CD14-positive monocyte (primary cell): ENCODE results near the gene AGPAT3. TPM values are rescaled to one million over a fixed set of nuclear protein-coding genes. Genes with fewer than 3 reads are reported as not detected.

Experiments
- DNase-seq, 3 donors: peaks; one replicate each; pipeline ENCODE4 v3.0.0-alpha.2; 2011 to 2022
- H2AFZ ChIP-seq: 2 replicates; pipeline ENCODE4 v1.6.0; 2012; ENCODE audit warnings: mild to moderate bottlenecking, low read depth, low read length, inconsistent platforms; ENCODE audit not compliant: insufficient read depth, poor library complexity, severe bottlenecking
- H3K27ac ChIP-seq, 2 donors: 1 replicate in 1 of 2; 2 replicates in 1 of 2; pipeline ENCODE4 v1.5.1; 2012 to 2013; ENCODE audit warnings: low read length in 2 of 2, control low read depth in 1 of 2, inconsistent platforms in 1 of 2, low read depth in 1 of 2, mild to moderate bottlenecking in 1 of 2
- H3K27me3 ChIP-seq, 2 donors: one replicate each; pipeline versions ENCODE4 v1.6.0 to v1.6.1; 2011 to 2013; ENCODE audit warnings: low read length in 2 of 2; ENCODE audit not compliant: control insufficient read depth in 2 of 2, insufficient read depth in 2 of 2
- H3K36me3 ChIP-seq, 2 donors: replicated peaks in 1 of 2; 1 replicate in 1 of 2; 2 replicates in 1 of 2; pipeline versions ENCODE4 v1.5.1 to v1.6.1; 2012 to 2013; ENCODE audit warnings: low read length in 2 of 2, control low read depth in 1 of 2, inconsistent platforms in 1 of 2, mild to moderate bottlenecking in 1 of 2; ENCODE audit not compliant: insufficient read depth in 2 of 2, control insufficient read depth in 1 of 2
- H3K4me1 ChIP-seq, 2 donors: 1 replicate in 1 of 2; 2 replicates in 1 of 2; pipeline versions ENCODE4 v1.5.1 to v1.6.1; 2012 to 2013; ENCODE audit warnings: low read length in 2 of 2, control low read depth in 1 of 2, inconsistent platforms in 1 of 2, mild to moderate bottlenecking in 1 of 2, moderate library complexity in 1 of 2; ENCODE audit not compliant: insufficient read depth in 2 of 2, control insufficient read depth in 1 of 2
- H3K4me2 ChIP-seq: replicated peaks from 2 replicates; pipeline ENCODE3; 2012; ENCODE audit warnings: low read length, moderate library complexity, mild to moderate bottlenecking; ENCODE audit not compliant: poor library complexity, severe bottlenecking; ENCODE audit errors: extremely low read depth
- H3K4me3 ChIP-seq, 3 experiments: fragments of 200-600 bp in 1 of 3; sonication (generic) in 1 of 3; replicated peaks in 1 of 3; 1 replicate in 2 of 3; 2 replicates in 1 of 3; pipeline ENCODE4 v1.5.1; 2011 to 2013; ENCODE audit warnings: low read length in 3 of 3, mild to moderate bottlenecking in 3 of 3, control low read depth in 2 of 3, low read depth in 2 of 3, inconsistent platforms in 1 of 3, moderate library complexity in 1 of 3
- H3K79me2 ChIP-seq: 2 replicates; pipeline ENCODE4 v1.6.0; 2012; ENCODE audit warnings: mild to moderate bottlenecking, control low read depth, inconsistent platforms, low read length, moderate library complexity; ENCODE audit not compliant: insufficient read depth
- H3K9ac ChIP-seq: 2 replicates; pipeline ENCODE4 v1.6.0; 2017; ENCODE audit warnings: low read length, mild to moderate bottlenecking; ENCODE audit not compliant: insufficient read depth, poor library complexity, severe bottlenecking
- H3K9me3 ChIP-seq, 2 donors: replicated peaks in 1 of 2; 1 replicate in 1 of 2; 2 replicates in 1 of 2; pipeline versions ENCODE4 v1.5.1 to v1.6.1; 2012 to 2013; ENCODE audit warnings: low read length in 2 of 2, control low read depth in 1 of 2; ENCODE audit not compliant: control insufficient read depth in 1 of 2, insufficient read depth in 1 of 2
- H4K20me1 ChIP-seq: 2 replicates; pipeline ENCODE4 v1.6.0; 2012; ENCODE audit warnings: mild to moderate bottlenecking, low read length, control low read depth, moderate library complexity; ENCODE audit not compliant: insufficient read depth
- H3K27ac Mint-ChIP-seq, 7 donors: one replicate each; pipeline ENCODE4 v1.8.0; 2020; ENCODE audit warnings: mild to moderate bottlenecking in 7 of 7, mixed read lengths in 7 of 7, moderate library complexity in 6 of 7, inconsistent platforms in 2 of 7
- H3K27me3 Mint-ChIP-seq, 3 donors: one replicate each; pipeline ENCODE4 v1.8.0; 2021 to 2022; ENCODE audit warnings: low read depth in 3 of 3, mild to moderate bottlenecking in 3 of 3, mixed read lengths in 3 of 3, moderate library complexity in 3 of 3, inconsistent platforms in 1 of 3
- H3K36me3 Mint-ChIP-seq, 2 donors: one replicate each; pipeline ENCODE4 v1.8.0; 2020; ENCODE audit warnings: mixed read lengths in 2 of 2, inconsistent platforms in 1 of 2, mild to moderate bottlenecking in 1 of 2
- H3K4me1 Mint-ChIP-seq: one replicate; pipeline ENCODE4 v1.8.0; 2020; ENCODE audit warnings: mild to moderate bottlenecking, mixed read lengths
- H3K4me3 Mint-ChIP-seq, 2 donors: one replicate each; pipeline ENCODE4 v1.8.0; 2020; ENCODE audit warnings: mild to moderate bottlenecking in 2 of 2, mixed read lengths in 2 of 2, moderate library complexity in 1 of 2
- H3K9me3 Mint-ChIP-seq, 7 donors: one replicate each; pipeline ENCODE4 v1.8.0; 2020 to 2022; ENCODE audit warnings: mixed read lengths in 7 of 7, mild to moderate bottlenecking in 6 of 7, moderate library complexity in 6 of 7, inconsistent platforms in 2 of 7
- WGBS: methylation state at CpG from one replicate; pipeline ENCODE4 v1.1.5; 2013; ENCODE audit warnings: missing lambda C conversion rate; ENCODE audit not compliant: insufficient coverage; 5-methylcytosine and 5-hydroxymethylcytosine counted together
- intact Hi-C, 2 donors: fragments of 100-400 bp; cut with micrococcal nuclease; formaldehyde crosslinking; loops; one replicate each; pipeline versions ENCODE4 v1.15.0 to v1.15.1; 2023
- polyA plus RNA-seq, 3 donors: library from polyadenylated mRNA; depleted of rRNA in 1 of 3; unstranded in 2 of 3; stranded (reverse) in 1 of 3; fragments of 300-500 nt in 2 of 3; fragments of >200 nt in 1 of 3; fragmentation: Illumina TruSeq in 2 of 3; gene quantifications; 1 replicate in 2 of 3; 2 replicates in 1 of 3; pipeline ENCODE4 v1.2.3, GENCODE V29; 2012 to 2021
- TF ChIP-seq, protein P1 (sequence below): fragments of 200-600 bp; IDR thresholded peaks from one replicate; pipeline ENCODE4 v1.8.0; 2022; ENCODE audit warnings: antibody characterized with exemption, mild to moderate bottlenecking

AGPAT3 gene
- polyA plus RNA-seq, 3 donors, result 24.9 to 49.3 (median 26.2) TPM

DNA sequence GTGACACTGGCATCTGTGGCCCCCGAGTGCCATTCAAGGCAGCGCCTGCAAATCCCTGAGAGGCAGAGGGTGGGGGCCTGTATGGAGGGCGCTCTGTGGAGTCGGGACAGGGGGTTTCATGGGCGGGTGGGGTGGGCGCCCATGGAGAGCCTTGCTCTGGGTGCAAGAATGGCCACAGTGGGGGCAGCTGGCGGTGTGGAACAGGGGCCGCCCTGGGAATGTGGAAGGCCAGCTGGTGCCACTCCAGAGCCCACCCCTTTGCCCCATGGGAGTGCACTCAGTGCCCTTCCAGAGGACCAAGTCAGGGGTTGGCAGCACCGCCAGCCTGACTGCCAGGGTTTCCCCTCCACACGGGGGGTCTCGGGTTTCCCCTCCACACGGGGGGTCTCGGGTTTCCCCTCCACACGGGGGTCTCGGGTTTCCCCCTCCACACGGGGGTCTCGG lies 92.1 kb downstream of the AGPAT3 start:
- no peak for DNase-seq
- Histone ChIP-seq H3K9me3 (no peaks in the 10 kb centered on the region), H3K27me3 (no peaks in the 10 kb centered on the region), H3K27ac (no peak overlapping the region), H3K79me2 (peaks cover 42% of the 10 kb centered on the region), H3K4me1 (no peaks in the 10 kb centered on the region), H3K9ac (no peak overlapping the region), H3K4me2 (no peak overlapping the region), H3K36me3 (peaks cover 21 to 81% of the 10 kb centered on the region in 2 donors), H4K20me1 (peaks cover 100% of the 10 kb centered on the region), H2AFZ (no peak overlapping the region), H3K4me3 (no peak overlapping the region)
- Mint-ChIP-seq H3K4me3 (no peak overlapping the region), H3K9me3 (peaks cover 0 to 2% (median 0%) of the 10 kb centered on the region in 7 donors), H3K4me1 (no peaks in the 10 kb centered on the region), H3K27ac (no peak overlapping the region), H3K36me3 (peaks cover 21 to 31% of the 10 kb centered on the region in 2 donors), H3K27me3 (no peaks in the 10 kb centered on the region)
- intact Hi-C loops, result no loop called here
- WGBS, result 91% methylated on average over 15 of the region's 17 CpGs
- TF ChIP-seq, protein P1, sequence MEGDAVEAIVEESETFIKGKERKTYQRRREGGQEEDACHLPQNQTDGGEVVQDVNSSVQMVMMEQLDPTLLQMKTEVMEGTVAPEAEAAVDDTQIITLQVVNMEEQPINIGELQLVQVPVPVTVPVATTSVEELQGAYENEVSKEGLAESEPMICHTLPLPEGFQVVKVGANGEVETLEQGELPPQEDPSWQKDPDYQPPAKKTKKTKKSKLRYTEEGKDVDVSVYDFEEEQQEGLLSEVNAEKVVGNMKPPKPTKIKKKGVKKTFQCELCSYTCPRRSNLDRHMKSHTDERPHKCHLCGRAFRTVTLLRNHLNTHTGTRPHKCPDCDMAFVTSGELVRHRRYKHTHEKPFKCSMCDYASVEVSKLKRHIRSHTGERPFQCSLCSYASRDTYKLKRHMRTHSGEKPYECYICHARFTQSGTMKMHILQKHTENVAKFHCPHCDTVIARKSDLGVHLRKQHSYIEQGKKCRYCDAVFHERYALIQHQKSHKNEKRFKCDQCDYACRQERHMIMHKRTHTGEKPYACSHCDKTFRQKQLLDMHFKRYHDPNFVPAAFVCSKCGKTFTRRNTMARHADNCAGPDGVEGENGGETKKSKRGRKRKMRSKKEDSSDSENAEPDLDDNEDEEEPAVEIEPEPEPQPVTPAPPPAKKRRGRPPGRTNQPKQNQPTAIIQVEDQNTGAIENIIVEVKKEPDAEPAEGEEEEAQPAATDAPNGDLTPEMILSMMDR, result no peak

DNA sequence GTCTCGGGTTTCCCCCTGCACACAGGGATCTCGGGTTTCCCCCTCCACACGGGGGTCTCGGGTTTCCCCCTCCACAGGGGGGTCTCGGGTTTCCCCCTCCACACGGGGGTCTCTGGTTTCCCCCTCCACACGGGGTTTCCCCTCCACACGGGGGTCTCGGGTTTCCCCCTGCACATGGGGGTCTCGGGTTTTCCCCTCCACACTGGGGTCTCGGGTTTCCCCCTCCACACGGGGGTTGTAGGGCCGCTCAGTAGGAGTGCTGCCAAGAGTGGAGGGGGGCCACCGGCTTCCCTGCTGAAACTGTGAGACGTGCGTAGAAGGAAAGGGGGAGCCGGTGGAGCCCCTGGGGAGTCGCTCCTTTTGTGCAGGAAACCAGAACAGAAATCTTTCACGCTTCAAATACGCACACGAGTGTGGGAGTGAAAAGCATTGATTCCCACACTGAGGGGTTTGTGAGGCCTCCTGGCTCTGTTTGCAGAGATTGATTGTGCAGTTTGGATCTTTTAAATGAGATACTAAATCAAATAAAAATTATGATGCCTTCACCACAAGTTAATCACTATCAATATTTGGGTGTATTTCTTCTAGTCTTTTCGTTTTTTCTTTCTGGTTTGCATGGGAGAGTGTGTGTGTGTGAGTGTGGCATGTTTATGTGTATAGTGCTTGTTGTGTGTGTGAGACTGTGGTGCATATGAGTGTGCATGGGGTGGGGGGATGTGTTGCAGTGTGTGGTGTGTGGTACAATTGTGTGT lies 92.8 kb downstream of the AGPAT3 start:
- H3K4me3 Mint-ChIP-seq, result no peak overlapping the region
- no peak for DNase-seq
- Histone ChIP-seq H4K20me1 (peaks cover 100% of the 10 kb centered on the region), H3K9me3 (no peaks in the 10 kb centered on the region), H3K27me3 (no peaks in the 10 kb centered on the region), H3K79me2 (peaks cover 36% of the 10 kb centered on the region), H3K4me3 (no peak overlapping the region), H3K4me2 (no peak overlapping the region), H3K27ac (no peak overlapping the region), H3K9ac (no peak overlapping the region), H2AFZ (no peak overlapping the region), H3K36me3 (peaks cover 27 to 81% of the 10 kb centered on the region in 2 donors), H3K4me1 (no peaks in the 10 kb centered on the region)
- 87% methylated on average over 9 of the region's 22 CpGs for WGBS
- H3K36me3 Mint-ChIP-seq, result peaks cover 17 to 36% of the 10 kb centered on the region in 2 donors
- H3K27ac Mint-ChIP-seq, result no peak overlapping the region
- peaks cover 0 to 2% (median 0%) of the 10 kb centered on the region in 7 donors for H3K9me3 Mint-ChIP-seq
- no peaks in the 10 kb centered on the region for H3K4me1 Mint-ChIP-seq
- intact Hi-C loops, result no loop called here
- TF ChIP-seq, protein P1, result no peak
- H3K27me3 Mint-ChIP-seq, result no peaks in the 10 kb centered on the region
